ENCODE results near the gene TSR3.

DNA sequence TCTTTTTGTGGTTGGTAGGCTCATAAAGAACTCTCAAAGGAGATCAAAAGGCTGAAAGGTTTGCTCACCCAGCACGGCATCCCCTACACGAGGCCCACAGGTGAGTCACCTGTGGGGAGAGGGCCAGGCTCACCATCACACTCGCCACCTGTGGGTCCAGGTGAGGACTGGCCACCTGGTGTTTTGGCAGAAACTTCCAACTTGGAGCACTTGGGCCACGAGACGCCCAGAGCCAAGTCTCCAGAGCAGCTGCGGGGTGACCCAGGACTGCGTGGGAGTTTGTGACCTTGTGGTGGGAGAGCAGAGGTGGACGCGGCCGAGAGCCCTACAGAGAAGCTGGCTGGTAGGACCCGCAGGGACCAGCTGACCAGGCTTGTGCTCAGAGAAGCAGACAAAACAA is 11.1 kb upstream of the TSR3 start:
- TF ChIP-seq, protein P1, sequence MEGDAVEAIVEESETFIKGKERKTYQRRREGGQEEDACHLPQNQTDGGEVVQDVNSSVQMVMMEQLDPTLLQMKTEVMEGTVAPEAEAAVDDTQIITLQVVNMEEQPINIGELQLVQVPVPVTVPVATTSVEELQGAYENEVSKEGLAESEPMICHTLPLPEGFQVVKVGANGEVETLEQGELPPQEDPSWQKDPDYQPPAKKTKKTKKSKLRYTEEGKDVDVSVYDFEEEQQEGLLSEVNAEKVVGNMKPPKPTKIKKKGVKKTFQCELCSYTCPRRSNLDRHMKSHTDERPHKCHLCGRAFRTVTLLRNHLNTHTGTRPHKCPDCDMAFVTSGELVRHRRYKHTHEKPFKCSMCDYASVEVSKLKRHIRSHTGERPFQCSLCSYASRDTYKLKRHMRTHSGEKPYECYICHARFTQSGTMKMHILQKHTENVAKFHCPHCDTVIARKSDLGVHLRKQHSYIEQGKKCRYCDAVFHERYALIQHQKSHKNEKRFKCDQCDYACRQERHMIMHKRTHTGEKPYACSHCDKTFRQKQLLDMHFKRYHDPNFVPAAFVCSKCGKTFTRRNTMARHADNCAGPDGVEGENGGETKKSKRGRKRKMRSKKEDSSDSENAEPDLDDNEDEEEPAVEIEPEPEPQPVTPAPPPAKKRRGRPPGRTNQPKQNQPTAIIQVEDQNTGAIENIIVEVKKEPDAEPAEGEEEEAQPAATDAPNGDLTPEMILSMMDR (IDR thresholded peaks at IDR 0.05): no peak
- no peak for TF ChIP-seq POLR2A (IDR thresholded peaks at IDR 0.05)

All from thyroid gland (tissue), 4 donors.